H1 (cell line): ENCODE results near the gene DPF3. TPM values are rescaled to one million over a fixed set of nuclear protein-coding genes. Genes with fewer than 3 reads are reported as not detected.

ENCODE experiments used
- CTCF ChIA-PET: fragments of 300-600 bp; sonication (Branson Sonifier 250); formaldehyde crosslinking; loops from one replicate; lab custom pipeline; 2021; ENCODE audit not compliant: partially characterized antibody; lab: Charles Lee
- POLR2A ChIA-PET: fragments of 300-600 bp; sonication (Branson Sonifier 250); formaldehyde crosslinking; loops from one replicate; lab custom pipeline; 2021; ENCODE audit warnings: inconsistent platforms; ENCODE audit not compliant: partially characterized antibody; lab: Charles Lee
- DNase-seq, 2 experiments: peaks; one replicate each; pipeline versions ENCODE4 v3.0.0 to v3.0.0-alpha.2; 2010 to 2022; ENCODE audit warnings: low spot score in 2 of 2, low read depth in 1 of 2, mixed read lengths in 1 of 2
- FAIRE-seq: peaks from 2 replicates; lab custom pipeline; 2011; peaks lifted over from hg19 to GRCh38; lab: Jason Lieb, UNC
- H2AFZ ChIP-seq: 2 replicates; pipeline ENCODE4 v1.8.1; 2012; ENCODE audit warnings: low read length, inconsistent platforms
- H2AK5ac ChIP-seq: 2 replicates; pipeline ENCODE4 v1.6.1; 2013; ENCODE audit warnings: low read depth, low read length
- H2BK120ac ChIP-seq: replicated peaks from 2 replicates; pipeline ENCODE3; 2013; ENCODE audit warnings: low read depth, low read length, inconsistent platforms
- H2BK12ac ChIP-seq: 2 replicates; pipeline ENCODE4 v1.6.1; 2013; ENCODE audit warnings: low read depth, low read length
- H2BK15ac ChIP-seq: 2 replicates; pipeline ENCODE4 v1.6.1; 2013; ENCODE audit warnings: low read length
- H2BK20ac ChIP-seq: 2 replicates; pipeline ENCODE4 v1.6.1; 2013; ENCODE audit warnings: low read length
- H2BK5ac ChIP-seq: 2 replicates; pipeline ENCODE4 v1.6.1; 2013; ENCODE audit warnings: low read depth, low read length
- H3K14ac ChIP-seq: 2 replicates; pipeline ENCODE4 v1.6.1; 2013; ENCODE audit warnings: inconsistent platforms; ENCODE audit not compliant: insufficient read length
- H3K18ac ChIP-seq: 2 replicates; pipeline ENCODE4 v1.6.1; 2013; ENCODE audit warnings: low read length; ENCODE audit errors: extremely low read depth
- H3K23ac ChIP-seq: 2 replicates; pipeline ENCODE4 v1.6.1; 2013; ENCODE audit warnings: inconsistent platforms; ENCODE audit not compliant: insufficient read length
- H3K23me2 ChIP-seq: 2 replicates; pipeline ENCODE4 v1.6.1; 2013; ENCODE audit warnings: low read depth, low read length
- H3K27ac ChIP-seq: 2 replicates; pipeline ENCODE4 v1.6.1; 2011; ENCODE audit warnings: low read depth, low read length, inconsistent platforms
- H3K27me3 ChIP-seq, 4 experiments: replicated peaks in 1 of 4; 1 replicate in 1 of 4; 2 replicates in 3 of 4; pipeline versions ENCODE4 v1.6.1 to v1.8.1; 2011 to 2013; ENCODE audit warnings: low read length in 3 of 4, mild to moderate bottlenecking in 3 of 4, inconsistent platforms in 2 of 4, mixed read lengths in 2 of 4, moderate library complexity in 1 of 4; ENCODE audit not compliant: control insufficient read depth in 3 of 4, insufficient read depth in 3 of 4; ENCODE audit errors: extremely low read depth in 1 of 4
- H3K36me3 ChIP-seq, 4 experiments: 2 replicates each; pipeline versions ENCODE4 v1.6.1 to v1.8.1; 2011 to 2013; ENCODE audit warnings: mild to moderate bottlenecking in 4 of 4, low read length in 3 of 4, moderate library complexity in 2 of 4, control low read depth in 1 of 4, inconsistent platforms in 1 of 4; ENCODE audit not compliant: insufficient read depth in 4 of 4, control insufficient read depth in 2 of 4
- H3K4ac ChIP-seq: replicated peaks from 2 replicates; pipeline ENCODE3; 2013; ENCODE audit warnings: low read length, low read depth, mixed read lengths, inconsistent platforms; ENCODE audit not compliant: insufficient read length
- H3K4me1 ChIP-seq, 4 experiments: replicated peaks in 1 of 4; 1 replicate in 1 of 4; 2 replicates in 3 of 4; pipeline versions ENCODE4 v1.6.1 to v1.8.1; 2011 to 2013; ENCODE audit warnings: low read length in 3 of 4, inconsistent platforms in 2 of 4, mixed read lengths in 1 of 4; ENCODE audit not compliant: insufficient read depth in 4 of 4, control insufficient read depth in 3 of 4
- H3K4me2 ChIP-seq, 2 experiments: 2 replicates each; pipeline versions ENCODE4 v1.6.1 to v1.8.1; 2011 to 2013; ENCODE audit warnings: low read depth in 2 of 2, low read length in 2 of 2, control low read depth in 1 of 2, inconsistent platforms in 1 of 2, mild to moderate bottlenecking in 1 of 2; ENCODE audit not compliant: insufficient read depth in 1 of 2
- H3K4me3 ChIP-seq, 4 experiments: fragments of 200-600, 300-600 bp in 1 of 4; sonication (generic), shearing (Covaris generic), sonication (Bioruptor Twin) in 1 of 4; 2 replicates each; pipeline versions ENCODE4 v1.5.1 to v1.8.1; 2011 to 2016; ENCODE audit warnings: low read length in 4 of 4, low read depth in 3 of 4, control low read depth in 2 of 4, inconsistent platforms in 2 of 4, mild to moderate bottlenecking in 2 of 4, mixed read lengths in 1 of 4, moderate library complexity in 1 of 4; ENCODE audit not compliant: insufficient read depth in 2 of 4; ENCODE audit errors: extremely low read depth in 1 of 4
- H3K56ac ChIP-seq: replicated peaks from 2 replicates; pipeline ENCODE3; 2013; ENCODE audit warnings: low read depth, mild to moderate bottlenecking, mixed read lengths, low read length, inconsistent platforms; ENCODE audit not compliant: insufficient read length
- H3K79me1 ChIP-seq: 2 replicates; pipeline ENCODE4 v1.6.1; 2013; ENCODE audit warnings: low read depth, low read length, control low read depth
- H3K79me2 ChIP-seq, 2 experiments: 2 replicates each; pipeline versions ENCODE4 v1.6.1 to v1.8.1; 2012 to 2013; ENCODE audit warnings: low read length in 2 of 2, mild to moderate bottlenecking in 2 of 2, inconsistent platforms in 1 of 2; ENCODE audit not compliant: insufficient read depth in 2 of 2, control insufficient read depth in 1 of 2
- H3K9ac ChIP-seq, 4 experiments: replicated peaks in 1 of 4; 1 replicate in 1 of 4; 2 replicates in 3 of 4; pipeline versions ENCODE4 v1.6.1 to v1.8.1; 2011 to 2013; ENCODE audit warnings: low read depth in 3 of 4, low read length in 3 of 4, control low read depth in 2 of 4, mild to moderate bottlenecking in 2 of 4, moderate library complexity in 2 of 4, inconsistent platforms in 1 of 4; ENCODE audit errors: extremely low read depth in 1 of 4
- H3K9me3 ChIP-seq, 2 experiments: 2 replicates each; pipeline versions ENCODE4 v1.6.1 to v1.8.1; 2012 to 2013; ENCODE audit warnings: mild to moderate bottlenecking in 2 of 2, moderate library complexity in 2 of 2, control low read depth in 1 of 2, inconsistent platforms in 1 of 2, low read depth in 1 of 2, low read length in 1 of 2, mixed read lengths in 1 of 2; ENCODE audit not compliant: insufficient read depth in 2 of 2
- H4K20me1 ChIP-seq, 2 experiments: replicated peaks in 1 of 2; 2 replicates each; pipeline versions ENCODE3 to v1.8.1; 2011 to 2013; ENCODE audit warnings: inconsistent platforms in 2 of 2, low read length in 2 of 2, mild to moderate bottlenecking in 1 of 2; ENCODE audit not compliant: insufficient read depth in 2 of 2, control insufficient read depth in 1 of 2
- H4K5ac ChIP-seq: 2 replicates; pipeline ENCODE4 v1.6.1; 2013; ENCODE audit warnings: low read length, low read depth, mixed read lengths, inconsistent platforms; ENCODE audit not compliant: insufficient read length
- H4K8ac ChIP-seq: 2 replicates; pipeline ENCODE4 v1.8.0; 2013; ENCODE audit warnings: mild to moderate bottlenecking, moderate library complexity, low read length, inconsistent platforms; ENCODE audit not compliant: insufficient read depth; ENCODE audit errors: extremely low read depth
- H4K91ac ChIP-seq: replicated peaks from 2 replicates; pipeline ENCODE3; 2013; ENCODE audit warnings: low read length, mixed read lengths, inconsistent platforms; ENCODE audit not compliant: insufficient read length
- CTCF ChIP-seq, 3 experiments: IDR thresholded peaks; 1 replicate in 2 of 3; 2 replicates in 1 of 3; pipeline versions ENCODE4 v1.5.1 to v1.6.1; 2011; ENCODE audit warnings: low read length in 3 of 3, mild to moderate bottlenecking in 3 of 3, inconsistent platforms in 2 of 3, low read depth in 1 of 3, moderate library complexity in 1 of 3; ENCODE audit not compliant: insufficient read depth in 1 of 3; ENCODE audit errors: control extremely low read depth in 1 of 3
- HDAC2 ChIP-seq, 2 experiments: fragments of 300-600 bp in 1 of 2; sonication (generic) in 1 of 2; IDR thresholded peaks; 2 replicates each; pipeline ENCODE4 v1.6.1; 2011 to 2012; ENCODE audit warnings: low read depth in 2 of 2, low read length in 2 of 2, mild to moderate bottlenecking in 2 of 2, moderate library complexity in 2 of 2, borderline replicate concordance in 1 of 2, inconsistent platforms in 1 of 2
- KDM1A ChIP-seq: fragments of 200-600, 300-600 bp; sonication (generic); IDR thresholded peaks from 2 replicates; pipeline ENCODE4 v1.7.1; 2016; ENCODE audit warnings: mild to moderate bottlenecking, low read length, borderline replicate concordance
- MAFK ChIP-seq: IDR thresholded peaks from 2 replicates; pipeline ENCODE4 v1.6.1; 2012; ENCODE audit warnings: low read depth, mild to moderate bottlenecking, improper control_type of control experiment, low read length
- POLR2A ChIP-seq, 2 experiments: IDR thresholded peaks; 1 replicate in 1 of 2; 2 replicates in 1 of 2; pipeline ENCODE4 v1.6.1; 2011; ENCODE audit warnings: low read depth in 2 of 2, low read length in 2 of 2, mild to moderate bottlenecking in 2 of 2; ENCODE audit errors: control extremely low read depth in 1 of 2
- POU5F1 ChIP-seq: IDR thresholded peaks from 2 replicates; pipeline ENCODE4 v1.6.1; 2011; ENCODE audit warnings: low read depth, mild to moderate bottlenecking, low read length, moderate library complexity
- RFX5 ChIP-seq: IDR thresholded peaks from 2 replicates; pipeline ENCODE4 v1.6.1; 2011; ENCODE audit warnings: low read depth, low read length, improper control_type of control experiment, borderline replicate concordance
- SRF ChIP-seq: IDR thresholded peaks from 2 replicates; pipeline ENCODE4 v1.6.1; 2011; ENCODE audit warnings: mild to moderate bottlenecking, low read depth, low read length, moderate library complexity
- SUZ12 ChIP-seq: fragments of 200-600 bp; sonication (generic); IDR thresholded peaks from 2 replicates; pipeline ENCODE4 v1.6.1; 2012; ENCODE audit warnings: mild to moderate bottlenecking, inconsistent platforms, low read length, moderate library complexity, mixed read lengths
- TAF1 ChIP-seq: IDR thresholded peaks from 2 replicates; pipeline ENCODE4 v1.6.1; 2011; ENCODE audit warnings: mild to moderate bottlenecking, low read depth, low read length
- WGBS, 2 experiments: shearing (Covaris generic) in 1 of 2; methylation state at CpG; one replicate each; pipeline versions ENCODE4 v1.1.6 to v1.1.7; 2013 to 2015; ENCODE audit warnings: low lambda C conversion rate in 2 of 2, mixed read lengths in 2 of 2, inconsistent platforms in 1 of 2, low coverage in 1 of 2, missing lambda C conversion rate in 1 of 2; ENCODE audit not compliant: insufficient replicate concordance in 2 of 2, insufficient coverage in 1 of 2, insufficient read length in 1 of 2; ENCODE audit errors: extremely low coverage in 1 of 2, missing lambda C conversion rate in 1 of 2; 5-methylcytosine and 5-hydroxymethylcytosine counted together
- polyA plus RNA-seq, 7 experiments: library from polyadenylated mRNA; depleted of rRNA in 3 of 7; stranded (reverse) in 5 of 7; unstranded in 2 of 7; fragments of >200 nt in 5 of 7; fragments of 200-250 nt in 2 of 7; gene quantifications; 1 replicate in 5 of 7; 2 replicates in 1 of 7; 4 replicates in 1 of 7; pipeline versions ENCODE4 v1.2.1 to v1.2.3, GENCODE V29; 2011 to 2013; ENCODE audit warnings: missing spikeins in 2 of 7, mixed read lengths in 2 of 7
- total RNA-seq: library from RNA; stranded (reverse); fragmentation: NEBNext Ultra II Directional; extraction: Animal tissue kit (Norgen Biotek cat#: 25700); gene quantifications from 2 replicates; pipeline ENCODE4 v1.2.1, GENCODE V29; 2021

The DPF3 gene
- total and polyA plus RNA-seq, 2 of the 8 experiments (the other 6 are each of a cell fraction or from before 2014, with no cell fraction given) = 0.19 TPM; not detected in 1

DNA sequence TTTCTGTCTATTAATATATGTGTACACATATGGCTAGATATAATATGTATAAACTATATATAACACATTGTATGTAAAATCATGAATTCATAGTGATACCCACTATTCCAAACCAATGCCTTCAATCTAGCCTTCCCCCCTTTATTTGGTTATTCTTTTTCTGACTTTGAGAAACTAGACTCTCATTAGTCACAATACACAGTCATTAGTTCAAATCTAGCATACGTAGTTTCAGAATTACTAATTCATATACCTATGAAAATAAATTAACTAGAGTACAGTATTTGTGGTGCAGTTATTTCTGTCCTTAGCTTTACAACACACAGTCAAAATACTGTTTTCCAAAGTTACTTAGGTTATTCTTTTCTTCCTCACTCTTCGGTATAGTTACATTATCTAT is 268.2 kb downstream of the DPF3 start:
- no peaks in the 10 kb centered on the region; a peak in 1 of 7 replicates for H3K27me3 ChIP-seq

More for the DNA sequence above, 268.2 kb downstream of the DPF3 start:
- no peaks in the 10 kb centered on the region for H4K20me1 ChIP-seq
- CTCF ChIA-PET = no interaction called here
- DNase-seq (no peak), FAIRE-seq (no peak)
- H3K4me1 ChIP-seq = peaks cover 0 to 5% (median 4%) of the 10 kb centered on the region in 4 experiments; a peak in 5 of 7 replicates
- H2BK120ac ChIP-seq = no peak overlapping the region
- H2BK15ac ChIP-seq = no peak overlapping the region
- H3K9me3 ChIP-seq = peaks cover 0 to 6% of the 10 kb centered on the region in 2 experiments; a peak in 1 of 4 replicates
- H4K8ac ChIP-seq = no peak overlapping the region
- no peak overlapping the region for H3K4me3 ChIP-seq
- no peak overlapping the region for H4K91ac ChIP-seq
- no peak overlapping the region for H3K18ac ChIP-seq
- H3K79me1 ChIP-seq = no peaks in the 10 kb centered on the region
- H3K23ac ChIP-seq = no peak overlapping the region
- POLR2A ChIA-PET = no interaction called here
- H3K9ac ChIP-seq = no peak overlapping the region
- H2AK5ac ChIP-seq = no peak overlapping the region
- no peaks in the 10 kb centered on the region for H3K79me2 ChIP-seq
- H2BK12ac ChIP-seq = no peak overlapping the region
- no peak overlapping the region for H2BK20ac ChIP-seq
- no peak overlapping the region for H3K4ac ChIP-seq
- no peak overlapping the region for H2BK5ac ChIP-seq
- no peak overlapping the region for H2AFZ ChIP-seq
- TF ChIP-seq TAF1 (no peak), HDAC2 (IDR thresholded peaks at IDR 0.05; ENCODE audit: borderline replicate concordance in 1 of 2, low read depth in 2 of 2, low read length in 2 of 2) (no peak), MAFK (no peak), RFX5 (no peak), SRF (no peak), SUZ12 (no peak), KDM1A (no peak), POU5F1 (no peak), POLR2A (IDR thresholded peaks at IDR 0.05; ENCODE audit: control extremely low read depth in 1 of 2, low read depth in 2 of 2, low read length in 2 of 2) (no peak), CTCF (IDR thresholded peaks at IDR 0.05; ENCODE audit: control extremely low read depth in 1 of 3, insufficient read depth in 1 of 3, low read depth in 1 of 3, low read length in 3 of 3) (no peak)
- TF ChIP-seq, all 59 proteins: peak for 0
- no peak overlapping the region for H4K5ac ChIP-seq
- 90% methylated on average over 2 of the region's 2 CpGs; no CpG with 5 or more reads in 1 of the 2 experiments for WGBS, 2 experiments
- no peak overlapping the region for H3K14ac ChIP-seq
- H3K36me3 ChIP-seq = no peaks in the 10 kb centered on the region
- H3K4me2 ChIP-seq = no peak overlapping the region
- H3K23me2 ChIP-seq = no peaks in the 10 kb centered on the region; the same call in 1 of the 2 replicates
- no peak overlapping the region for H3K27ac ChIP-seq
- no peak overlapping the region for H3K56ac ChIP-seq
